Uterus (tissue), 4 donors: ENCODE data around the gene LYRM4. TPM values are rescaled to one million over a fixed set of nuclear protein-coding genes. Genes with fewer than 3 reads are reported as not detected.
A peak's percentile ranks its signal among the peaks of the same experiment; 100 is the strongest.

Experiments
- DNase-seq, 2 donors: peaks; one replicate each; pipeline ENCODE4 v3.0.0-alpha.2; 2019 to 2020
- H3K27ac ChIP-seq, 2 donors: fragments of 200-600 bp; sonication (generic); 1 replicate in 1 of 2; 2 replicates in 1 of 2; pipeline ENCODE4 v1.5.1; 2016 to 2018
- H3K27me3 ChIP-seq, 2 donors: fragments of 200-600 bp; sonication (generic); one replicate each; pipeline ENCODE4 v1.5.1; 2018 to 2019; ENCODE audit warnings: control low read depth in 1 of 2
- H3K36me3 ChIP-seq, 2 donors: fragments of 200-600 bp; sonication (generic); one replicate each; pipeline ENCODE4 v1.5.1; 2019; ENCODE audit warnings: control low read depth in 1 of 2
- H3K4me1 ChIP-seq, 2 donors: fragments of 200-600 bp; sonication (generic); one replicate each; pipeline ENCODE4 v1.5.1; 2018 to 2019; ENCODE audit warnings: control low read depth in 1 of 2
- H3K4me3 ChIP-seq, 2 donors: fragments of 200-600 bp; sonication (generic); 1 replicate in 1 of 2; 2 replicates in 1 of 2; pipeline ENCODE4 v1.5.1; 2018 to 2019; ENCODE audit warnings: mild to moderate bottlenecking in 1 of 2
- H3K9me3 ChIP-seq, 2 donors: fragments of 200-600 bp; sonication (generic); one replicate each; pipeline ENCODE4 v1.5.1; 2019; ENCODE audit warnings: control low read depth in 1 of 2
- CTCF ChIP-seq, 4 experiments: fragments of 200-600 bp in 2 of 4; fragments of 450-650 bp in 2 of 4; sonication (generic) in 2 of 4; IDR thresholded peaks; one replicate each; pipeline ENCODE4 v1.5.1; 2016 to 2019; ENCODE audit warnings: antibody characterized with exemption in 4 of 4, mild to moderate bottlenecking in 2 of 4, moderate library complexity in 1 of 4
- POLR2A ChIP-seq, 2 donors: fragments of 450-650 bp; IDR thresholded peaks; one replicate each; pipeline ENCODE4 v1.6.1; 2016; ENCODE audit warnings: antibody characterized with exemption in 2 of 2, mild to moderate bottlenecking in 1 of 2, moderate library complexity in 1 of 2
- intact Hi-C: fragments of 100-400 bp; cut with DNase I; formaldehyde crosslinking; loops from one replicate; pipeline ENCODE4 v1.15.1; 2023; ENCODE audit warnings: low total_unique reads
- total RNA-seq, 4 donors: library from RNA; depleted of rRNA in 3 of 4; stranded (reverse); fragments of >200 nt in 3 of 4; gene quantifications; one replicate each; pipeline versions ENCODE4 v1.1.0 to v1.2.4, GENCODE V29; 2014 to 2023
- donor health status: DM: yes; HTN: yes; CAD: no.

The LYRM4 gene
- total RNA-seq, 4 donors from 2014 or later: 3.1 to 33.0 (median 15.7) TPM

GRCh38 chr6:5180636-5181035 is 80.1 kb downstream of the LYRM4 start:
- intact Hi-C loops: no loop called here
- Histone ChIP-seq H3K36me3 (no peaks in the 10 kb centered on the region), H3K4me3 (no peak overlapping the region), H3K27ac (no peak overlapping the region), H3K27me3 (no peaks in the 10 kb centered on the region), H3K9me3 (no peaks in the 10 kb centered on the region), H3K4me1 (no peaks in the 10 kb centered on the region)
- no peak for DNase-seq
- TF ChIP-seq CTCF (IDR thresholded peaks at IDR 0.05): no peak
- TF ChIP-seq POLR2A (IDR thresholded peaks at IDR 0.05): no peak

- TF ChIP-seq CTCF (IDR thresholded peaks at IDR 0.05) (no peak), POLR2A (IDR thresholded peaks at IDR 0.05) (no peak)
- intact Hi-C loops: no loop called here
- Histone ChIP-seq H3K4me3 (no peak overlapping the region), H3K27ac (no peak overlapping the region), H3K36me3 (no peaks in the 10 kb centered on the region), H3K27me3 (no peaks in the 10 kb centered on the region), H3K9me3 (no peaks in the 10 kb centered on the region), H3K4me1 (no peaks in the 10 kb centered on the region)
- DNase-seq: no peak
Observed at GRCh38 chr6:5179917-5180316, 80.8 kb downstream of the LYRM4 start.

GRCh38 chr6:5178806-5179205 is 81.9 kb downstream of the LYRM4 start:
- TF ChIP-seq POLR2A (IDR thresholded peaks at IDR 0.05) (no peak), CTCF (IDR thresholded peaks at IDR 0.05) (no peak)
- no peak for DNase-seq
- no peaks in the 10 kb centered on the region for H3K9me3 ChIP-seq
- no peaks in the 10 kb centered on the region for H3K4me1 ChIP-seq
- intact Hi-C loops: no loop called here
- no peaks in the 10 kb centered on the region for H3K36me3 ChIP-seq
- H3K27me3 ChIP-seq: no peaks in the 10 kb centered on the region
- H3K4me3 ChIP-seq: no peak overlapping the region
- no peak overlapping the region for H3K27ac ChIP-seq

GRCh38 chr6:5175635-5176034 is 85.1 kb downstream of the LYRM4 start:
- H3K27me3 ChIP-seq: no peaks in the 10 kb centered on the region
- H3K4me3 ChIP-seq: no peak overlapping the region
- H3K9me3 ChIP-seq: no peaks in the 10 kb centered on the region
- no peak overlapping the region for H3K27ac ChIP-seq
- intact Hi-C loops: no loop called here
- no peaks in the 10 kb centered on the region for H3K36me3 ChIP-seq
- no peak for TF ChIP-seq POLR2A (IDR thresholded peaks at IDR 0.05)
- TF ChIP-seq CTCF (IDR thresholded peaks at IDR 0.05): no peak
- no peak for DNase-seq
- no peaks in the 10 kb centered on the region for H3K4me1 ChIP-seq

- no peaks in the 10 kb centered on the region for H3K9me3 ChIP-seq
- H3K4me3 ChIP-seq: no peak overlapping the region
- no peaks in the 10 kb centered on the region for H3K27me3 ChIP-seq
- peak overlapping the region in 1 of 2 donors; percentile 35 for H3K27ac ChIP-seq
- H3K4me1 ChIP-seq: no peaks in the 10 kb centered on the region
- no peak for TF ChIP-seq CTCF (IDR thresholded peaks at IDR 0.05)
- TF ChIP-seq POLR2A (IDR thresholded peaks at IDR 0.05): no peak
- H3K36me3 ChIP-seq: no peaks in the 10 kb centered on the region
- intact Hi-C loops: no loop called here
- no peak for DNase-seq
Observed at GRCh38 chr6:5174756-5175549, 85.8 kb downstream of the LYRM4 start.
